ENCODE data around the gene MAGOH. TPM values are rescaled to one million over a fixed set of nuclear protein-coding genes. Genes with fewer than 3 reads are reported as not detected.

MAGOH gene
- total RNA-seq, 2 donors from 2014 or later = 26.1 to 26.4 TPM

DNA sequence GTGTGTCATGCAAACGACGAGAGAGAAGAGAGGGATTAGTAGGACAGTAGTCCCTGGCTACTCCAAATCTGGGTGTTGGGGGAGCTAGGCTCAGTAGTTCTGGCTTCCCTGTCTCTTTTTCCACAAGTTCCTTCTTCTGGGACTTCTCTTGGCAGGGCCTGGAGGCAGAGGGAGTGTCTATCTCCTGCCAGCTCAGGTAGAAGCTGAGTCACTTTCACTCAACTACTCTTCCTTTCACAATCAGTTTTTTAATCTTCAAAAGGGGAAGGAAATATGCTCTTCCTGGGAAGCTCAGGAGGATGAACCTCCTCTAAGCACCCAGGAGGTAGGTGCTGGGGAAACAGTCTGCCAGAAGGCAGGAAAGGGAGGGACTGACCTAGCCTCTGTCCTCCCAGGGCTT is 35.2 kb upstream of the MAGOH start:
- DNase-seq = no peak
- intact Hi-C loops (cut with DNase I) = loop anchor here in 1 of 2 donors (10.0 kb wide), 1 partner anchor 481 kb away; no protein-coding TSS in a partner anchor
- no peak for ATAC-seq

DNA sequence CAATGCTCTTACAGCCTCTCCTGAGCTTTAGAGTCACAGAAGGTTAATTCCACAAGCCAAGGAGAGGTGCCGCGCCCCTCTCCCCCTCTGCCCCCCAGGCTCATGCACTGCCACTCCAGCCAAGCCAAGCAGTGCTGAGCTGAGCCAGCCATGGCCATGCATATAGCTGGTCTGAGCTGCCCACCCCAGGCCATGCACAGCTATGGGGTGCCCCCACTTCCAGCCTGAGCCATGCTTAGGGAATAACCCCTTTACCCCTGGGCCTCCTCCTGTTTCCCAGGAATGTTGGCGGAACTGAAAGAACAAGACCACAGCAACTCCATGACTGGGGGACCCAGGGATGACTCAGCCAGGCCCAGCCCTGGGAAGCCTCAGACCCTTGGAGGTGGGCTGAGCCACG is 34.0 kb upstream of the MAGOH start:
- DNase-seq = no peak
- no peak for ATAC-seq

GRCh38 chr1:53271446-53272090 is 33.2 kb upstream of the MAGOH start:
- ATAC-seq (no peak), DNase-seq (no peak)
- intact Hi-C loops (cut with DNase I) = loop anchor here in 1 of 2 donors (10.0 kb wide), 1 partner anchor 483 kb away; no protein-coding TSS in a partner anchor

More for the DNA sequence above, 34.0 kb upstream of the MAGOH start:
- intact Hi-C loops (cut with DNase I) = loop anchor here in 1 of 2 donors (10.0 kb wide), 1 partner anchor 482 kb away; no protein-coding TSS in a partner anchor

GRCh38 chr1:53270873-53271272 is 32.6 kb upstream of the MAGOH start:
- intact Hi-C loops (cut with DNase I) = loop anchor here in 1 of 2 donors (10.0 kb wide), 1 partner anchor 484 kb away; no protein-coding TSS in a partner anchor
- no peak for ATAC-seq
- no peak for DNase-seq

DNA sequence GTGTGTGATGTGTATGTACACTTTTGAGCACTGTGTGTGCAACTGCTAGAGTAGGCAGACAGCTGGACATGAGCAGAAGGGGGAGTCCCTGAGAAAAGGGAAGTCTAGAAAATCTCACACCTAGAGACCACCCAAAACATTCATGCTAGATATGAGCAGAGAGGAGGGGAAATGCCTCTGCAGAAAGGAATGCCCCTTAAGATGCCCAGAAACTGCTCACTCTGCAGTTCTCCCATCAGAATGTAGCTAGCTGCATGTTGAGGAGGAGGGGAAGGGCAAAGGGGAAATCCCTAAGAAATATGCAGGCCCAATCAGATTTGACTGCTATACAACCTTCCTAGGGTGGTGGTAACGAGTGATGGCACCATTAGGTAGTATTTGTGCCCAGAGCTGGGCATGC is 31.8 kb upstream of the MAGOH start:
- DNase-seq (no peak), ATAC-seq (no peak)
- intact Hi-C loops (cut with DNase I) = loop anchor here in 1 of 2 donors (10.0 kb wide), 1 partner anchor 485 kb away; no protein-coding TSS in a partner anchor

GRCh38 chr1:53267761-53268160 is 29.4 kb upstream of the MAGOH start:
- ATAC-seq (no peak), DNase-seq (no peak)
- intact Hi-C loops (cut with DNase I) = no loop called here

GRCh38 chr1:53266038-53266437 is 27.7 kb upstream of the MAGOH start:
- ATAC-seq = no peak
- intact Hi-C loops (cut with DNase I) = no loop called here
- DNase-seq = no peak

- intact Hi-C loops (cut with DNase I) = no loop called here
- peak in 1 of 2 donors; percentile 23 for ATAC-seq
- DNase-seq = no peak
These were observed 27.3 kb upstream of the MAGOH start for GRCh38 chr1:53265581-53265980.

- intact Hi-C loops (cut with DNase I) = no loop called here
- ATAC-seq = no peak
- no peak for DNase-seq
These were observed 25.7 kb upstream of the MAGOH start for GRCh38 chr1:53264048-53264447.

- DNase-seq = no peak
- intact Hi-C loops (cut with DNase I) = no loop called here
- ATAC-seq = no peak
These were observed 23.7 kb upstream of the MAGOH start for GRCh38 chr1:53262000-53262399.

DNA sequence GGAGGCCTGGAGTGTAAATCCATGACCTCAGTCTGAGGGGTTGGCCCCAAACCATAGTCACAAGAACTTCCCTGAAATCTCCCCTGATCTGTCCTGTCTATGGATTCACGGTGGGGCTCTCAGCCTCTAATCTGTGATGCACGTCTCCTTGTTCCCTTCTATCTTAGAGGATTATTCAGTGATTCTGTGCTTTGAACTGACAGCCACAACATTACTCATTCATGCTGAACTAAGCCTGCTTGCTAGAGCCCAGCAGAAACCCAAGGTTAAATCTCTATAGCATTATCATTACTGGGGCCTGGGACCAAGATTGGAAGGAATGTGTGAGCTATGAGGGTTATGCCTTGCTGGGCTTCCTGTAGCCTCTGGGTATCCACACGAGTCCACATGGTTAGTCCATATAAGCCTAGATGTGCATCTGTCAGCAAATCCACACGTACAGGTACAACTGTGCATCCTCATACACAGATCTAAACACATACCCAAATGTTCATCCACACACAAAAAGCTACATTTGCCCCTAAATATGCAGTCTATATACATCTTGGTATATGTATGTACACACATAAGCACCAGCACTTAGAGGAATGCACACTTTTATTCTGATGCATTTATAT is 22.4 kb upstream of the MAGOH start:
- intact Hi-C loops (cut with DNase I) = no loop called here
- DNase-seq (no peak), ATAC-seq (no peak)

- intact Hi-C loops (cut with DNase I) = no loop called here
- DNase-seq (no peak), ATAC-seq (no peak)
These were observed 21.6 kb upstream of the MAGOH start for GRCh38 chr1:53259932-53260331.

GRCh38 chr1:53258216-53258615 is 19.9 kb upstream of the MAGOH start:
- ATAC-seq (no peak), DNase-seq (no peak)
- intact Hi-C loops (cut with DNase I) = no loop called here

DNA sequence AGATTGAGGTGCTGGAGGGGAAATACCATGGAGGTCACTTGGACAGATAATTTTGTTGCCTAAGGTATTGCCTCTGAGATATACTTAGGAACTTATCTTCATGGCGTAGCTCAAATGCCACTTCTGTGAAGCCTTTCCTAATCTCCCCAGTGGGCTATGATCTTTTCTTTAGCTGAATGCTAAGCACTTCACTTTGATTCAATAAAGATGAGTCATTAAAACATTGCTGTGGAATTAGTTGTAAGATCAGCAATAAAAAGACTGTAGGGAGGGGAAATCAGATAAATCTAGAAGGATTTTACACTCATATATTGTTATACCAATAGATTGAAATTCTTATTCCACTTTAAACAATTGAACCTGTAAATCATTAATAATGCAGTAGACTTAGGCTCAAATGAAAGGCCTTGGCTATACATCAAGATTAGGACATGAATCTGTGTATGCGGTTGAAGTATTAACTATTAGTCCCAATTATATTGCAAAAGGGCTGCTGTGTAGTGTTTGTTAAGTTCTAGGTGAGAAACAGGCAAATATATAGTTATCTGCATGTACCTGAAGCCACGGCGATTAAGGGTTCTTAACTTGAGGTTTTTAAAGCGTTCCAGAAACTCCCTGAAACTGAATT is 19.2 kb upstream of the MAGOH start:
- DNase-seq (no peak), ATAC-seq (no peak)
- intact Hi-C loops (cut with DNase I) = no loop called here

DNA sequence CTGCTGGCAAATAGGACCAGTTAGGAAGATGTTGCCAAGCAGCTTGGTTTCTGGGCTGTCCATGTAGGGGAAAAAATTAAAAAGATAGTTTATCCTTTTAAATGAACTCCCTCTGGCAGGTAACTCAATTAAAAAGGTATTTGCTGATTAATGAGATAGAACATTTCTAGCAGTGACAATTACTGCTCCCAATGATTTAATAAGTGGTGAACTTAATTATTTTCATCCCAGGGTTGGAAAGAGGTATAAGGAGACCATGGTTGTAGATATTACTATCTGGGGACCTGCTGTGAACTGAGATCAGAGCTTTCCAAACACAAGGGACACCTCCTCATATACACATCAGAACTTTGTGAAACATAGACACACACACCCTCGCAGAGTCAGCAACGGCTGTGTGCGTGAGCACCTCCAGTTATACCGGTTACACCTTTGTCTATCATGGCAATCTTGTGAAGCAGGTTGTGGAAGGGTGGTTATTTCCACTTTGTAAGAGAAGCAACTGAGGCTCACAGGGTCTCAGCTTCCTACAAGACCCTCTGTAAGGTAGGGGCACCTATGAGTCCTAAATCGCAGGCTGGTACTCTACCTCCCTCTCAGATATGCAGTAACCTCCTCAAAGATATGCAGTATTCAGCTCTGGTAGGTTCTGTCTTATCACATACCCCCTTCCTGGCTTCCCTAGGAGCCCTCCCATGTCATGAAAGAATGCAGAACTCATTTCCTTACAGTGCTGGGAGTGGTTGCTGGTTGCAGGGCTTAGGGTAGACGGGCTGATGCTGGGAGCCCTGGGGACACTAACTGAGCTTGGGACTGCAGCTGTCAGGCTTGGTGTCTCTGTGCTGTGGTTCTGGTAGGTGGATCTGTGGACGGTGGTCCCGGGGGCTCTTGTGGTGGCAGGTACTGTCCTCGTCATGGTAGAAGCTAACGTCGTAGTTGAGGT is 18.5 kb upstream of the MAGOH start:
- no peak for DNase-seq
- ATAC-seq = no peak
- intact Hi-C loops (cut with DNase I) = no loop called here

GRCh38 chr1:53255031-53255430 is 16.7 kb upstream of the MAGOH start:
- intact Hi-C loops (cut with DNase I) = no loop called here
- DNase-seq = no peak
- no peak for ATAC-seq

- ATAC-seq (peak in 1 of 2 donors; percentile 15), DNase-seq (no peak)
- intact Hi-C loops (cut with DNase I) = no loop called here
These were observed 15.8 kb upstream of the MAGOH start for GRCh38 chr1:53254011-53254640.

DNA sequence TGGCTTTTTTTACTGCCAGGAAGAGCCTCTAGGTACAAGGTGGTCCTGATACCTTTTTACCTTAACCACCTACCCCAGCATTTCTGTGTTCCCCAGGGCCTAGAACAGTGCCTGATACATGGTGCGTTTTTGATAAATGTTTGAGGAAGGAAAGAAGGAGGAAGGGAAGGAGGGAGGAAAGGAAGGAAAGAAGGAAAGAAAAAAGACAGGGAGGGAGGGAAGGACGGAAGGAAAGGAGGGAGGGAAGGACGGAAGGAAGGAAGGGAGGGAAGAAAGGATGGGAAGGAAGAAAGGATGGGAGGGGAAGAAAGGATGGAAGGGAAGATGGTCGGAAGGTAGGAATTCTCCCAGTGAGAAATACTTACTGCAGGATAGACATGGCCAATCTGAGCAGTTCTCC is 12.0 kb upstream of the MAGOH start:
- ATAC-seq (no peak), DNase-seq (no peak)
- intact Hi-C loops (cut with DNase I) = no loop called here

DNA sequence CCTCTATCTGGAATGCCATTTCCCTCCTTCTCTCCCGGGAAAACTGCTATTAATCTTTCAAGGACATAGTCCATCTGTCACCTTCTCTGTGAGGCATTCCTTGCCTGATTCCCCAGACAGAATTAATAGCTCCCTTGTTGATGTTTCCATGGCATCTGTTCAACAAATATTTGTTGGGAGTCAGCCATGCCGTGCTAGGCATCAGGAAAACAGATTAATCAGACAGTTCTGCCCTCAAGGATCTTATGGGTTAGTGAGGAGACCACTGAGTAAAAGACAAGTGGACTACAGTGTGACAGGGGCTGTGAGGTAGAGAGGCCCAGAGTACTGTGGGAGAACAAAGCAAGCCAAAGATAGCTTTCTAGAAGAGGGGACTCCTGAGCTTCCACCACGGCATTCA is 11.4 kb upstream of the MAGOH start:
- no peak for DNase-seq
- no peak for ATAC-seq
- intact Hi-C loops (cut with DNase I) = no loop called here
